Activated naive CD4-positive, alpha-beta T cell treated with anti-CD3 and anti-CD28 coated beads, Interleukin-2, amount 10 ng/mL, durations not matched to agents 7 days and 5 days (primary cell): ENCODE measurements around the gene SAA1.

Experiments
- CTCF ChIA-PET: fragments of 350-600 bp; sonication (Branson Sonifier 250); formaldehyde crosslinking; loops from one replicate; lab custom pipeline; 2021; ENCODE audit warnings: antibody characterized with exemption; lab: Charles Lee
- DNase-seq: peaks from one replicate; pipeline ENCODE4 v3.0.0-alpha.2; 2020
- H3K27ac Mint-ChIP-seq: one replicate; pipeline ENCODE4 v1.8.0; 2021; ENCODE audit warnings: mild to moderate bottlenecking, moderate library complexity, mixed read lengths
- H3K27me3 Mint-ChIP-seq: one replicate; pipeline ENCODE4 v1.8.0; 2021; ENCODE audit warnings: mild to moderate bottlenecking, mixed read lengths
- H3K36me3 Mint-ChIP-seq: one replicate; pipeline ENCODE4 v1.8.0; 2021; ENCODE audit warnings: mixed read lengths
- H3K4me1 Mint-ChIP-seq: one replicate; pipeline ENCODE4 v1.8.0; 2021; ENCODE audit warnings: mixed read lengths
- H3K4me3 Mint-ChIP-seq: one replicate; pipeline ENCODE4 v1.8.0; 2021; ENCODE audit warnings: mild to moderate bottlenecking, moderate library complexity, mixed read lengths
- H3K9me3 Mint-ChIP-seq: one replicate; pipeline ENCODE4 v1.8.0; 2021; ENCODE audit warnings: mixed read lengths

SAA1 gene

DNA sequence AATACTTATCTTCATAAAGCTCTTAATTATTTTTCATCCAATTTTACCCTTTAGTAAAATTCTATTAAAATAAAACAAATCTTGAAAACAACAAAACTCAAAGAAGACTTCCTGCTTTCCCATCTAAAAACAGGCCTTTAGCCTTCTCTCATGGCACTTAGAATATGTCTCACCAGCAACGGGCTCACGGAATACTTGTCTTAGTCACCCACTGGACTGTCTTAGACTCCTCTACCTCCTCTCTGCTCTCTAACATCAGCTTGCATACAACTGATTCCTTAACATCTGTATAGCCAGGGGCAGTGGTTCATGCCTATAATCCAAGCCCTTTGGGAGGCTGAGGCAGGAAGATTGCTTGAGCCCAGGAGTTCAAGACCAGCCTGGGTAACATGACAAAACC is 42.2 kb downstream of the SAA1 start:
- CTCF ChIA-PET: interaction anchor here (1.3 to 1.7 kb wide), 2 partner anchors 13 to 65 kb away, joined by 3 to 4 read pairs; no protein-coding TSS in a partner anchor
- no peaks in the 10 kb centered on the region for H3K27me3 Mint-ChIP-seq
- H3K4me1 Mint-ChIP-seq: peaks cover 2% of the 10 kb centered on the region
- H3K27ac Mint-ChIP-seq: no peak overlapping the region
- no peak for DNase-seq
- H3K36me3 Mint-ChIP-seq: peaks cover 35% of the 10 kb centered on the region
- no peak overlapping the region for H3K4me3 Mint-ChIP-seq
- no peaks in the 10 kb centered on the region for H3K9me3 Mint-ChIP-seq

DNA sequence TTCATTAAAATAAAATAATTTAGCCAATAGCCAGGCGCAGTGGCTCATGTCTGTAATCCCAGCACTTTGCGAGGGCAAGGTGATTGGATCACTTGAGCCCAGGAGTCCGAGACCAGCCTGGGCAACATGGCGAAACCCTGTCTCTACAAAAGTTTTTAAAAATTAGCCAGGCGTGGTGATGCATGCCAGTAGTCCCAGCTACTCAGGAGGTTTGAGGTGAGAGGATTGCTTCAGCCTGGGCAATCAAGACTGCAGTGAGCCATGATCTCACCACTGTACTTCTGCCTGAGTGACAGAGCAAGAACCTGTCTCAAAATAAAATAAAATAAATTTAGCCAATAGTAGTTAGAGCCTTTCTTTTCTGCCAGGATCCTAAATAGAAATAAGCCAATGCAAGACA is 43.6 kb downstream of the SAA1 start:
- peaks cover 30% of the 10 kb centered on the region for H3K36me3 Mint-ChIP-seq
- H3K27me3 Mint-ChIP-seq: no peaks in the 10 kb centered on the region
- no peak overlapping the region for H3K4me3 Mint-ChIP-seq
- CTCF ChIA-PET: no interaction called here
- no peaks in the 10 kb centered on the region for H3K9me3 Mint-ChIP-seq
- H3K27ac Mint-ChIP-seq: no peak overlapping the region
- no peak for DNase-seq
- H3K4me1 Mint-ChIP-seq: peaks cover 4% of the 10 kb centered on the region

DNA sequence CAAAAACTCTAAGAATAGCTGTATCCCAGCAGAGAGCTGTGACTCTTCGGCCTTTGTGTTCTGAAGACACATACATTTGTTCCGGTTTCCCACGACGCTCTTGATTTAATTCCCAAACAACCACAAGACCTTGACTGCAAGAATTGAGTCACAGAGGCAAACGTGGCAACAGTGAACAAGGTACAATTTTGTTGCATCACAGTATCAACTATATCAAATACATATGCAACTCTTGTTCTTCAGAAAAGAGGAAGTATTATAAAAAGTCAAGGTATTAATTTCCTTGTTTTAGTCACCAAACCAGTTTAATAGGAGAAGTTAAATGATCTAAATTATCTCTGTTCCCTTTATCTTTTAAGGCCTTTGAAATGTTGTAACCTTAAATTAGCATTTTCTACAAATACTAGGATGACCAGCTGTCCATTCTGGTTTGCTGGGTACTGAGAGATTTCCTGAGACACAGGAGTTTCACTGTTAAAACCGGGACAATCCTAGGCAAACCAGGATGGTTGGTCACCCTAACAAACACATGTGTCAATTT is 44.8 kb downstream of the SAA1 start:
- CTCF ChIA-PET: interaction anchor here (0.6 kb wide), 1 partner anchor 315 kb away, joined by 3 read pairs; no protein-coding TSS in a partner anchor

DNA sequence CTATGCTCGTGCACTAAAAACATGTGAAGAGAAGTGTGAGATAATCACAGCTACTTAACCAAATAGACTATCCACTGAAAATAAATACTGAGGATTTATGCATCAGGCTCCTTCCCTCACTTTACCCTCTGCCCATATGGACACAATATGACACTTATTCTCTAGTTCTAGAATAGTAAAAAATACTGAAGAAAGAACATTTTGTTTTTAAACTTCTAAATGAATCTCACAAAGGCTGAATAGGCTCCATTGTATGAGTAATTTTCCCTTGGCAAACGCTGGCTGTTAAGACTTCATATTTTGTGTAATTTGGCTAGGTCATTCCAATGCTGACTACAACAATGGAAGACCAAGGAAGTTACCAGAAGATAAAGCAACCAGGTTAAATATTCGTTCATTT is 45.9 kb downstream of the SAA1 start:
- Mint-ChIP-seq H3K9me3 (no peaks in the 10 kb centered on the region), H3K27me3 (no peaks in the 10 kb centered on the region), H3K4me3 (no peak overlapping the region), H3K27ac (no peak overlapping the region), H3K36me3 (peaks cover 13% of the 10 kb centered on the region), H3K4me1 (peaks cover 6% of the 10 kb centered on the region)
- DNase-seq: no peak
- CTCF ChIA-PET: no interaction called here

More for the DNA sequence above, 44.8 kb downstream of the SAA1 start:
- Mint-ChIP-seq H3K36me3 (peaks cover 23% of the 10 kb centered on the region), H3K4me1 (peaks cover 6% of the 10 kb centered on the region), H3K4me3 (no peak overlapping the region), H3K27ac (no peak overlapping the region), H3K27me3 (no peaks in the 10 kb centered on the region), H3K9me3 (no peaks in the 10 kb centered on the region)
- no peak for DNase-seq

DNA sequence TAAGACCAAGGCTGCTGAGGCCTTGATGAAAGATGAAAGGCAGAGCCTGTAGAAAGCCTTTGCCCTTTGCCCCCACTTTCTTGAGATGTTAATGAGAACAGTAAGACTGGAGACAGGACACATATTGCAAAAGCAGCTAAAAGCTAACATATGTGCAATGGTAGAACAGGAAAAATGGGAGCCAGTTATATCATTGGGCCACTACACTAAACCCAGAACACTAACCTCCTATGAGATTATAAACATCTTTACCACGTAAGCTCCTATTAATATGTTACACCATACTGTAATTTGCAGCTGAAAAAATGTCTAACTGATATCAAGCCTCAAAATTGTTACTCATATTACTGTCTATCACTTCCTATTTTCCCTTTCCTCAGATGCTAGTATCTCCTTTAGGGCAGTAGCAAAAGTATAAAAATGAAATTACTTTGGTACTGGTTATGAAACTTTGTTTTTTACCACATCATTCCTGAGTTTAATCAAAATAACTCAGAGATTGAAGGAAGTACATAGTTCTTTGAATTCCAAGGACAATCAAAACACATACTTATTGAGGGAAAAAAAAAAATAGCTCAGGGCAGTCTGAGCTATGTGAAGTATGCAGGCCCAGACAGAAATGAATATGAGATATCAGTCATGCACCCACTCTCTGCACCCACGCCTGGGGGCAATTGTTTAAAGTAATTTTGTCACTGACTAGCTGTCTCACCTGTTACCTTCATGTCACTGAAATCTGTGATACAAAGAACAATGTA is 46.8 kb downstream of the SAA1 start:
- H3K36me3 Mint-ChIP-seq: peaks cover 18% of the 10 kb centered on the region
- no peak overlapping the region for H3K27ac Mint-ChIP-seq
- H3K27me3 Mint-ChIP-seq: no peaks in the 10 kb centered on the region
- no peak for DNase-seq
- CTCF ChIA-PET: no interaction called here
- H3K9me3 Mint-ChIP-seq: no peaks in the 10 kb centered on the region
- H3K4me3 Mint-ChIP-seq: no peak overlapping the region
- H3K4me1 Mint-ChIP-seq: peaks cover 11% of the 10 kb centered on the region

DNA sequence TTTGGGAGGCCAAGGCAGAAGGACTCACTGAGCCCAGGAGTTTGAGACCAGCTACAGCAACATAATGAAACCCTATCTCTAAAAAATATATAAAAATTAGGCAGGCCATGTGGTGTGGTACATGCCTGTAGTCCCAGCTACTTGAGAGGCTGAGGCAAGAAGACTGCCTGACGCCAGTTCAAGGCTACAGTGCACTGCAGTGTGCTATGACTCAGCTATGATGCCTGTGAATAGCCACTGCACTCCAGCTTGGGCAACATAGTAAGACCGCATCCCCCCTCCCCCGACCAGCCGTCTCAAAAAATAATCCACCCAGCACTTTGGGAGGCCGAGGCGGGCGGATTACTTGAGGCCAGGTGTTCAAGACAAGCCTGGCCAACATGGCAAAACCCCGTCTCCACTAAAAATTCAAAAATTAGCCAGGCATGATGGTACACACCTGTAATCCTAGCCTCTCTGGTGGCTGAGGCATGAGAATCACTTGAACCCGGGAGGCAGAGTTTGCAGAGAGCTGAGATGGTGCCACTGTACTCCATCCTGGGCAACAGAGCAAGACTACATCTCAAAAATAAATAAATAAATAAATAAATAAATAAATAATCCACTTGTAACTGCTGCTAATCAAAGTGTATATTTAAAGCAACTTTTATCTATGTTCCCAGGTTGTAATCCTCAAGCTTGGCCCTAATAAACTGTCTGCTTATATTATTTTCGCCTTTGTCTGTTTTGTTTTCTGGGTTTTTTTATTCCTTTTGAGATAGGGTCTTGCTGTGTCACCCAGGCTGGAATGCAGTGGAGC is 48.1 kb downstream of the SAA1 start:
- no peak overlapping the region for H3K27ac Mint-ChIP-seq

DNA sequence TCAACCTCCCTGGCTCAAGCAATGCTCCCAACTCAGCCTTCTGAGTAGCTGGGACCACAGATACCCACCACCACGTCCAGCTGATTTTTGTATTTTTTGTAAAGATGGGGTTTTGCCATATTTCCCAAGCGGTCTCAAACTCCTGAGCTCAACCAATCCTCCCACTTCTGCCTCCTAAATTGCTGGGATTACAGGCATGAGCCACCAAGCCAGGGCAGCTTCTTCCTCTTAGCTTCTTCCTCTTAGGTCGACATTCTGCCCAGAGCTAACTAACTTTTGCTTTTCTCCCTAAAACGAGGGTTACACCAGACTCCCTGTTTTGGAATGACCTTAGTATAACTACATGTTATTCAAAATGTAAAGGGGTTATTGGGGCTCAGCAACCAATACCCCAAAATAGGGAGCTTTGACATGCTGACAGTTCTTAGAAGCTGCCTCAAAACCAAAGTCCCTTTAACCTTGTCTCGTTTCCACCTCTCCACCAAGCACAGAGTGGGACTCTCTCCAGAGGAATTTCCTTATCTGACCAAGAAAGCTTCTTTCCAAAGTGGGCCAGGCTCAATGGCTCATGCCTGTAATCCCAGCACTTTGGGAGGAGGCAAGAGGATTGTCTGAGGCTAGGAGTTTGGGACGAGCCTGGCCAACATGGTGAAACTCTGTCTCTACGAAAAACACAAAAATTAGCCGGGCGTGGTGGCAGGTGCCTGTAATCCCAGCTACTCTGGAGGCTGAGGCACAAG is 48.9 kb downstream of the SAA1 start:
- no peak overlapping the region for H3K4me3 Mint-ChIP-seq
- no peak overlapping the region for H3K27ac Mint-ChIP-seq
- peaks cover 25% of the 10 kb centered on the region for H3K36me3 Mint-ChIP-seq
- no peak for DNase-seq
- H3K9me3 Mint-ChIP-seq: no peaks in the 10 kb centered on the region
- H3K27me3 Mint-ChIP-seq: no peaks in the 10 kb centered on the region
- H3K4me1 Mint-ChIP-seq: peaks cover 30% of the 10 kb centered on the region
- CTCF ChIA-PET: no interaction called here

More for the DNA sequence above, 48.1 kb downstream of the SAA1 start:
- Mint-ChIP-seq H3K27me3 (no peaks in the 10 kb centered on the region), H3K4me1 (peaks cover 22% of the 10 kb centered on the region), H3K9me3 (no peaks in the 10 kb centered on the region), H3K36me3 (peaks cover 20% of the 10 kb centered on the region), H3K4me3 (no peak overlapping the region)
- CTCF ChIA-PET: no interaction called here
- no peak for DNase-seq

DNA sequence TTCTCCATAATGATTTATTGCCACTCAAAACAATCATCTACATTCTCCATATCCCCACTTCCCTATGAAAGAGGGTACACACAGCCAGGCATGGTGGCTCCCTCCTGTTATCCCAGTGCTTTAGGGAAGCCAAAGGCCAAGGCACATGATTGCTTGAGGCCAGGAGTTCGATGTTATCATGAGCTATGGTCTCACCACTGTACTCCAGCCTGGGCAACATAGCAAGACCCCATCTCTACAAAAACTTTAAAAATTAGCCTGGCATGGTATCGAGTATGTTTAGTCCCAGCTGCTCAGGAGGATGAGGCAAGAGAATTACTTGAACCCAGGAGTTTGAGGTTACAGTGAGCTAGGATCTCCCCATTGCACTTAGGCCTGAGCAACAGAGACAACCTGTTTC is 49.8 kb downstream of the SAA1 start:
- Mint-ChIP-seq H3K9me3 (no peaks in the 10 kb centered on the region), H3K4me3 (no peak overlapping the region), H3K27ac (no peak overlapping the region), H3K27me3 (no peaks in the 10 kb centered on the region), H3K4me1 (peaks cover 39% of the 10 kb centered on the region), H3K36me3 (peaks cover 20% of the 10 kb centered on the region)
- DNase-seq: no peak
- CTCF ChIA-PET: interaction anchor here (0.6 to 0.9 kb wide), 2 partner anchors 14 to 201 kb away, joined by 3 read pairs; no protein-coding TSS in a partner anchor

DNA sequence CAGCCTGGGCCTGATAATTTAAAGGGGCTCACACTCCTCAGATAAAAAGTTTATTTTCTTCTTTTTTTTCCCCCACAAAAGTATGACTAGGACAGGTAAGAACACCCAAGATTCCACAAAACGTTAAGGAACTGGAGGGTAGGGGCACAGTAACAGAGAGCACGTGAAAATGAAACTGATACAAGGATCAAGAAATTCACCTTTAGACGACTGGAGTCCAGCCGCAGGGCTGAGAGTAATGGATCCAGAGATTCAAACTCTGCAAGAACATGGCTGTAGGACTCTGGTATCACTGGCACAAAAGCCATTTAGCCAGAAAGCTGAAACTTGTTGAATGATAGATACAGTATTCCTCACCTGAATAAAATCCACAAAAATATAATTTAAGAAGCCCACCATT is 51.5 kb downstream of the SAA1 start:
- H3K4me1 Mint-ChIP-seq: peaks cover 48% of the 10 kb centered on the region

More for the DNA sequence above, 51.5 kb downstream of the SAA1 start:
- CTCF ChIA-PET: no interaction called here
- H3K4me3 Mint-ChIP-seq: no peak overlapping the region
- H3K36me3 Mint-ChIP-seq: peaks cover 20% of the 10 kb centered on the region
- no peaks in the 10 kb centered on the region for H3K9me3 Mint-ChIP-seq
- H3K27me3 Mint-ChIP-seq: no peaks in the 10 kb centered on the region
- H3K27ac Mint-ChIP-seq: no peak overlapping the region
- no peak for DNase-seq
